Mononuclear cell (primary cell): ENCODE results near the gene RGS13. TPM values are rescaled to one million over a fixed set of nuclear protein-coding genes. Genes with fewer than 3 reads are reported as not detected.

Source experiments
- H3K27me3 ChIP-seq: 2 replicates; pipeline ENCODE4 v1.6.0; 2011; ENCODE audit warnings: low read length, control low read depth; ENCODE audit not compliant: insufficient read depth
- H3K4me1 ChIP-seq: 2 replicates; pipeline ENCODE4 v1.5.1; 2011; ENCODE audit warnings: mild to moderate bottlenecking, low read length, control low read depth; ENCODE audit not compliant: insufficient read depth
- H3K4me3 ChIP-seq: 2 replicates; pipeline ENCODE4 v1.5.1; 2011; ENCODE audit warnings: mild to moderate bottlenecking, low read length, moderate library complexity
- H3K9me3 ChIP-seq: 2 replicates; pipeline ENCODE4 v1.5.1; 2011; ENCODE audit warnings: low read depth, mild to moderate bottlenecking, control low read depth, low read length
- total RNA-seq: library from RNA; depleted of rRNA; stranded (reverse); fragments of >200 nt; gene quantifications from one replicate; pipeline ENCODE4 v1.2.3, GENCODE V29; 2012

Gene RGS13
- total RNA-seq, 1 donor, result 0.52 TPM

GRCh38 chr1:192689459-192689858 is 53.5 kb downstream of the RGS13 start:
- Histone ChIP-seq H3K4me1 (no peaks in the 10 kb centered on the region), H3K9me3 (no peaks in the 10 kb centered on the region), H3K27me3 (no peaks in the 10 kb centered on the region), H3K4me3 (no peak overlapping the region)

DNA sequence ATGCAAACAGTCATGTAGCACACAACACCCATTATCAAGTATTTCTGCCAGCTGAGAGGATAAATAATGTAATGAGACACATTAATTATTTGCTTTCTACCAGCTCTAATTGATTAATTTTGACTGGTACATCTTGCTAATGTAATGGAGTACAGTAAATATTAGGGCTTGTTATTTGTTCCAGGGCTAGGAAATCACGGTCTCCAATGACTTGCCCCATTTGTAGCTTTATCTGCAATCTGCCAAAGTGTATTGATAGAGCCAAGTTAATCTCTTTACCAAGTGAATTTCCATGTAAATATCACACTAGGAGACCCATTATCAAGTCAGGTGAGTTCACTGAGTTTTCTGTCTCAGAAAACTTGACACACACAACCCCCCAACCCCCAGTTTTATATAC is 55.1 kb downstream of the RGS13 start:
- no peaks in the 10 kb centered on the region for H3K4me1 ChIP-seq
- no peak overlapping the region for H3K4me3 ChIP-seq
- no peaks in the 10 kb centered on the region for H3K9me3 ChIP-seq
- H3K27me3 ChIP-seq, result no peaks in the 10 kb centered on the region

DNA sequence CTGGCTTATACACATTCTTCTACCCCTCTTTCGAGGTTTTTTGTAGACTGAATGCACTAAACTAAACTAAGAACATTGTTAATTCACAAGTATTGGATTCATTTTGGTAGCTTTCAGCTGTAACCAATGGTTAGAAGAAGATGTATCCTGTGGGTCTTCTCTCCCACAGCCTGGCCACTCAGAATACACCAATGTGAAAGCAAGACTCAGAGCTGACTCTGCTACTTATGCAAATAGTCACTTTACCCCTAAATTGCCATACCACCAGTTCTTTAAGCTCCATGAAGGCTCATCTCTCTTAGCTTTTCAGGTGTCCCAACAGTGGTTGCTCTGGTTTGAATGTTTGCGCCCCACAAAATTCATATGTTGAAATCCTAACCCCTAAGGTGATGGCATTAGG is 60.1 kb downstream of the RGS13 start:
- no peaks in the 10 kb centered on the region for H3K4me1 ChIP-seq
- no peak overlapping the region for H3K4me3 ChIP-seq
- H3K9me3 ChIP-seq, result no peaks in the 10 kb centered on the region
- no peaks in the 10 kb centered on the region for H3K27me3 ChIP-seq

DNA sequence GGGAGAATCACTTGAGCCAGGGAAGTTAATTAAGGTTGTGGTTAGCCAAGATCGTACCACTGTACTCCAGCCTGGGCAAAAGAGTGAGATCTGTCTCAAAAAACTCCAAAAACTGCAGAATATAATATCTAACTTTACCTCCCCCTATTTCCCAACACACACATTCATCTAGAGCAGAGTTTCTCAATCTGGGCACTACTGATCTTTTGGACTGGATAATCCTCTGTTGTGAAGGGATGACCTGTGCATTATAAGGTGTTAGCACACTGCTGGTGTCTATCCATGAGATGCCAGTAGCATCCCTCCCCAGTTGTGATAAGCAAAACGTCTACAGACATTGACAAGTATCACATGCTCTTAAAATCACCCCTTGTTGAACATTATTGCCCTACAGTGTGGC is 61.8 kb downstream of the RGS13 start:
- H3K4me1 ChIP-seq, result peaks cover 3% of the 10 kb centered on the region
- H3K4me3 ChIP-seq, result no peak overlapping the region
- H3K27me3 ChIP-seq, result no peaks in the 10 kb centered on the region

DNA sequence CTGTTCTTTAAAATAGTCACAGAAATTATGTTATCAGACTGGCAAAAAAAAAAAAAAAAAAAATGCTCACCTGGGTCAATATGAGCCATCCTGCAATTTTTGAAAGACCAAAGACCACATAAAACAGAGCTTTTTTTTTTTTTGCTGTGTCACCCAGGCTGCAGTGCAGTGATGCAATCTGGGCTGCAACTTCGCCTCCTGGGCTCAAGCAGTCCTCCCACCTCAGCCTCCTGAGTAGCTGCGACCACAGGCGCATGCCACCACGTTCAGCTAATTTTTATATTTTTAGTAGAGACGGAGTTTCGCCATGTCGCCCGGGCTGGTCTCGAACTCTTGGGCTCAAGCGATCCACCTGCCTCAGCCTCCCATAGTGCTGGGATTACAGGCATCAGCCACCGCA is 62.8 kb downstream of the RGS13 start:
- no peaks in the 10 kb centered on the region for H3K9me3 ChIP-seq
- H3K4me1 ChIP-seq, result peaks cover 4% of the 10 kb centered on the region
- H3K27me3 ChIP-seq, result no peaks in the 10 kb centered on the region
- H3K4me3 ChIP-seq, result no peak overlapping the region

More for the DNA sequence above, 61.8 kb downstream of the RGS13 start:
- H3K9me3 ChIP-seq, result no peaks in the 10 kb centered on the region

- Histone ChIP-seq H3K27me3 (no peaks in the 10 kb centered on the region), H3K4me3 (no peak overlapping the region), H3K9me3 (no peaks in the 10 kb centered on the region), H3K4me1 (peaks cover 4% of the 10 kb centered on the region)
These were observed 64.9 kb downstream of the RGS13 start for GRCh38 chr1:192700834-192701271.

DNA sequence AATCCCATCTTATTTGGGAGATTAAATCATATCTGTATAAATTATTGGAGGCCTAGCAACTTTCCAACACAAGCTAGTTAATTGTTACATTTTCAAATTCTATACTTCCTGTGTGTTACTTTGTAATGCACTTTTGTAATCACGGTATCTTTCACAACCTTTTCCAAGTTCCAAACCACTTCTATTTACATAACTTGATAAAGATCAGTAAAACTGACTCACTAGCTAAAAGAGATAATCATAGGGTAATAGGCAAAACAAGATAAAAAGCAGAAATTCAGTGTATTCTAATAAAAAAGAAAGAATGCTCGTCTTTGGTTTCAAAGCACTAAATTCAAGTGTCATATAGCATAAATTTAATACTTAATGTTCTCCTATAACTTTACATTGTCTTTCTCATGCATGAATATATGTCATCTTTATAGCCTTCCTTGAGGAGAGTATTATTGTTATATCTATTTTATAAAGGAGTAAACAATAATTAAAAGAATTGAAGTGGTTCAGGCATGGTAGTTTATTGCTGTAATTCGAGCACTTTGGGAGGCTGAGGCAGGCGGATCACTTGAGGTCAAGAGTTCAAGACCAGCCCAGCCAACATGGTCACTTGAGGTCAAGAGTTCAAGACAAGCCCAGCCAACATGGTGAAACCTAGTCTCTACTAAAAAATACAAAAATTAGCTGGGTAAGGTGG is 66.4 kb downstream of the RGS13 start:
- no peaks in the 10 kb centered on the region for H3K27me3 ChIP-seq
- peaks cover 9% of the 10 kb centered on the region for H3K4me1 ChIP-seq
- H3K9me3 ChIP-seq, result no peaks in the 10 kb centered on the region
- no peak overlapping the region for H3K4me3 ChIP-seq

DNA sequence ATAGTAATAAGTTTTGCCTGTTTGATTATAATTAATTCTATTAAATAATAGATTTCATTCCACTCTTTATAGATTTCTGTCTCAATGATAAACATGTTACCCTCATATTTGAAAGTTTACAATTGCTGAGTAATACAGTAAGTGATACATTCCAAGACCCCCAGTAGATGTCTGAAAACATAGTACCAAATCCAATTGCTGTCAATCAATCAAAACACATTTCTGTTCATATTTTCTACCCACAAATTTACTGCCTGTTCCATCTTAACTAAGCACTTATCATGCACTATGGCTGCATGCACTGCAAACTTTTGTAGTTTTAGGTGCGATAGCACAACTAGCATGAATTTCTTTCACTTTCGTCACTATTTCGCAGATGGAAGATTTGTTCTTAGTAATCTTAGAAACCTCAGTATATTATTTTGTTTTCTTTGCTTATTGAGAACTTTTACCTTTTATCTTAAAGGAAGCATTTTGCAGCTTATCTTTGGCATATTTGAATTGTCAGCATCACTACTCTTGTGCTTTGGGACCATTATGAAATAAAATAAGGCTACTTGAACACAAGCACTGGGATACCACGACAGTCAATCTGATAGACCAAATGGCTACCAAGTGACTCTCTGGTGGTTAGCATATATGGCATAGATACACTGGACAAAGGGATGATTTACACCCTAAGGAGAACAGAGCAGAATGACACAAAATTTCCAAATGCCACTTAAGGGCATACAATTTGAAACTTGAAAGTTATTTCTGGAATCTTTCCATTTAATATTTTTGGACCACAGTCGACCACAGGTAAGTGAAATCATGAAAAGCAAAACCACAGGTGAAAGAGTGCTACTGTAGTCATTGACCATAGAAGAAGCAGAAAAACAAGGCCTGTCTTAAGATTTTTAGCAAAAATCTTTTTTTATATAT is 67.6 kb downstream of the RGS13 start:
- Histone ChIP-seq H3K4me1 (peaks cover 13% of the 10 kb centered on the region), H3K27me3 (no peaks in the 10 kb centered on the region), H3K4me3 (no peak overlapping the region), H3K9me3 (no peaks in the 10 kb centered on the region)

DNA sequence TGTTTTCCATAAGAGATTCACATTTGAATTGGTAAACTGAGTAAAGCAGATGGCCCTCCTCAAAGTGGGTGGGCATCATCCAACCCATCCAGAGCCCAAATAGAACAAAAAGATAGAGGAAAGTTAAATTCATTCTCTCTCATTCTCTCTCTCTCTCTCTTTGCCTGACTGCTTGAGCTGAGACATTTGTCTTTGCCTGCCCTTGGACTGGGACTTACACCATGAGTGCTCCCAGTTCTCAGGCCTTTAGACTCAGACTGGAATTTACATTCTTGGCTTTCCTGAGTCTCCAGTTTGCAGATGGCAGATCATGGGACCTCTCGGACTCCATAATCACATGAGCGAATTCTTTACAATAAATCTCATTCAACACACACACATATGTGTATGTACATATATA is 69.6 kb downstream of the RGS13 start:
- Histone ChIP-seq H3K4me3 (no peak overlapping the region), H3K27me3 (no peaks in the 10 kb centered on the region), H3K4me1 (peaks cover 13% of the 10 kb centered on the region), H3K9me3 (no peaks in the 10 kb centered on the region)

DNA sequence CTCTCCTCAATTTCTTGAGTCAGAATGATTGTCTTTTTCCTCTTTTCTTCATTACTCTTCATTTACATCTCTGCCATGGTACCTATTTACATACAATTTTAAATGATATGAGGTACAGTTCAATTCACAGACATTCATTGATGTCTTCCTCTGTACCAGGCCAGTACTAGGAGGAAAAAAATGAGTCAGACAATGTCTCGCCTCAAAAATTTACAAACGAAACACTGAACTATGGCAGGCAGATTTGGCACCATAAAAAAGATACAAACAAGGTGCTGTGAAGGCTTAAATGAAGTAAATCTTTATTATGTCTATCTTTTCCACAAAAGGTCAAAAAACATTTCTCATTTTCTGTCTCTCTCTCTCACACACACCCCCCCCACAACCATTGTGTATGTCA is 71.0 kb downstream of the RGS13 start:
- Histone ChIP-seq H3K9me3 (no peaks in the 10 kb centered on the region), H3K27me3 (no peaks in the 10 kb centered on the region), H3K4me1 (peaks cover 13% of the 10 kb centered on the region), H3K4me3 (no peak overlapping the region)

GRCh38 chr1:192707978-192708547 is 72.1 kb downstream of the RGS13 start:
- no peaks in the 10 kb centered on the region for H3K9me3 ChIP-seq
- H3K4me3 ChIP-seq, result no peak overlapping the region
- H3K4me1 ChIP-seq, result peaks cover 9% of the 10 kb centered on the region
- H3K27me3 ChIP-seq, result no peaks in the 10 kb centered on the region

GRCh38 chr1:192709544-192709943 is 73.6 kb downstream of the RGS13 start:
- no peak overlapping the region for H3K4me3 ChIP-seq
- H3K27me3 ChIP-seq, result no peaks in the 10 kb centered on the region
- H3K4me1 ChIP-seq, result peaks cover 9% of the 10 kb centered on the region
- no peaks in the 10 kb centered on the region for H3K9me3 ChIP-seq
